ENCODE results near the gene TBC1D13. TPM values are rescaled to one million over a fixed set of nuclear protein-coding genes. Genes with fewer than 3 reads are reported as not detected.
"Not testable (repeated sequence)": the region's sequence is repeated elsewhere in the genome, so short reads cannot be mapped to it uniquely, and the experiment has no call there.

Gene TBC1D13
- total and polyA plus RNA-seq, 2 of the 13 experiments (the other 11 are each of a cell fraction or from before 2014, with no cell fraction given), result 17.9 to 19.7 TPM

- POLR2A ChIA-PET, result no interaction called here
- intact Hi-C loops (cut with micrococcal nuclease; ENCODE audit: unreplicated experiment), result no loop called here
- Histone ChIP-seq H2AFZ (ENCODE audit: low read length) (no peak overlapping the region), H3K9ac (ENCODE audit: insufficient read depth, low read depth, low read length) (no peak overlapping the region), H3K79me2 (ENCODE audit: insufficient read depth, low read length) (peaks cover 19% of the 10 kb centered on the region), H3K4me1 (ENCODE audit: insufficient read depth, low read length) (peaks cover 45% of the 10 kb centered on the region), H3K9me3 (ENCODE audit: low read length) (peaks cover 5% of the 10 kb centered on the region), H3K27me3 (ENCODE audit: control insufficient read depth in 1 of 2, insufficient read depth in 2 of 2, low read length in 2 of 2) (no peaks in the 10 kb centered on the region), H3K36me3 (replicated peaks in 1 of 2; ENCODE audit: control insufficient read depth in 1 of 2, insufficient read depth in 2 of 2, low read length in 2 of 2) (peaks cover 0 to 10% of the 10 kb centered on the region in 2 experiments; a peak in 3 of 5 replicates), H3K4me2 (ENCODE audit: low read depth, low read length) (no peak overlapping the region), H3K27ac (ENCODE audit: extremely low read length, insufficient read depth, low read length) (no peak overlapping the region), H3K4me3 (replicated peaks in 1 of 3; ENCODE audit: insufficient read depth in 1 of 3, low read depth in 2 of 3, low read length in 3 of 3) (no peak overlapping the region), H4K20me1 (ENCODE audit: insufficient read depth, low read length) (peaks cover 10% of the 10 kb centered on the region; the same call in 1 of the 2 replicates)
- no peak for ATAC-seq
- CTCF ChIA-PET (ENCODE audit: low intra/inter-chr PET ratio, low total read pairs), result no interaction called here
- 100% methylated on average over 1 of the region's 1 CpG for WGBS (ENCODE audit: low lambda C conversion rate)
- no peak for TF ChIP-seq KLF16 (CRISPR knock-in tag; IDR thresholded peaks at IDR 0.05)
- peak; percentile 92; the same call in 1 of the 2 replicates for TF ChIP-seq ZNF484 (CRISPR knock-in tag; IDR thresholded peaks at IDR 0.05; ENCODE audit: borderline replicate concordance, low read depth)
- no peak for FAIRE-seq
- DNase-seq (ENCODE audit: low spot score), result no peak
- no TSS peak for BruUV-seq (replicated peaks)
- in situ Hi-C loops (cut with HindIII; ENCODE audit: extremely low pct_ligation_motif_present, low pct_unique_long_range_greater_than_20kb), result no loop called here
Measured at GRCh38 chr9:128847803-128848202, 60.8 kb downstream of the TBC1D13 start.

- H2AFZ ChIP-seq (ENCODE audit: low read length); H3K4me3 ChIP-seq (replicated peaks in 1 of 3; ENCODE audit: insufficient read depth in 1 of 3, low read depth in 2 of 3, low read length in 3 of 3); H3K4me2 ChIP-seq (ENCODE audit: low read depth, low read length); H3K36me3 ChIP-seq (replicated peaks in 1 of 2; ENCODE audit: control insufficient read depth in 1 of 2, insufficient read depth in 2 of 2, low read length in 2 of 2); DNase-seq (ENCODE audit: low spot score); H3K27me3 ChIP-seq (ENCODE audit: control insufficient read depth in 1 of 2, insufficient read depth in 2 of 2, low read length in 2 of 2); ATAC-seq; FAIRE-seq; in situ Hi-C loops (cut with HindIII; ENCODE audit: extremely low pct_ligation_motif_present, low pct_unique_long_range_greater_than_20kb); H3K9ac ChIP-seq (ENCODE audit: insufficient read depth, low read depth, low read length); BruUV-seq (replicated peaks); H3K27ac ChIP-seq (ENCODE audit: extremely low read length, insufficient read depth, low read length); H3K9me3 ChIP-seq (ENCODE audit: low read length); H4K20me1 ChIP-seq (ENCODE audit: insufficient read depth, low read length); POLR2A ChIA-PET: not testable (repeated sequence)
- WGBS (ENCODE audit: low lambda C conversion rate), result 88% methylated on average over 10 of the region's 10 CpGs
- CTCF ChIA-PET (ENCODE audit: low intra/inter-chr PET ratio, low total read pairs), result interaction anchor here (1.5 to 3.5 kb wide), 2 partner anchors 77 to 155 kb away, joined by 4 to 33 read pairs; no protein-coding TSS in a partner anchor
- Histone ChIP-seq H3K79me2 (ENCODE audit: insufficient read depth, low read length) (peaks cover 35% of the 10 kb centered on the region), H3K4me1 (ENCODE audit: insufficient read depth, low read length) (peaks cover 29% of the 10 kb centered on the region)
- intact Hi-C loops (cut with micrococcal nuclease; ENCODE audit: unreplicated experiment), result loop anchor here (10.0 kb wide), 1 partner anchor 154 kb away; no protein-coding TSS in a partner anchor
Measured at GRCh38 chr9:128851024-128851423, 64.0 kb downstream of the TBC1D13 start.
